Upper lobe of left lung (tissue), 4 donors: ENCODE measurements around the gene SLC26A1.

Experiments
- CTCF ChIP-seq, 6 experiments: fragments of 450-650 bp in 4 of 6; fragments of 200-600 bp in 2 of 6; sonication (generic) in 2 of 6; IDR thresholded peaks; one replicate each; pipeline ENCODE4 v1.5.1; 2016 to 2019; ENCODE audit warnings: antibody characterized with exemption in 6 of 6
- POLR2A ChIP-seq, 4 donors: fragments of 450-650 bp; IDR thresholded peaks; one replicate each; pipeline ENCODE4 v1.5.1; 2016 to 2017; ENCODE audit warnings: antibody characterized with exemption in 4 of 4, mild to moderate bottlenecking in 2 of 4

DNA sequence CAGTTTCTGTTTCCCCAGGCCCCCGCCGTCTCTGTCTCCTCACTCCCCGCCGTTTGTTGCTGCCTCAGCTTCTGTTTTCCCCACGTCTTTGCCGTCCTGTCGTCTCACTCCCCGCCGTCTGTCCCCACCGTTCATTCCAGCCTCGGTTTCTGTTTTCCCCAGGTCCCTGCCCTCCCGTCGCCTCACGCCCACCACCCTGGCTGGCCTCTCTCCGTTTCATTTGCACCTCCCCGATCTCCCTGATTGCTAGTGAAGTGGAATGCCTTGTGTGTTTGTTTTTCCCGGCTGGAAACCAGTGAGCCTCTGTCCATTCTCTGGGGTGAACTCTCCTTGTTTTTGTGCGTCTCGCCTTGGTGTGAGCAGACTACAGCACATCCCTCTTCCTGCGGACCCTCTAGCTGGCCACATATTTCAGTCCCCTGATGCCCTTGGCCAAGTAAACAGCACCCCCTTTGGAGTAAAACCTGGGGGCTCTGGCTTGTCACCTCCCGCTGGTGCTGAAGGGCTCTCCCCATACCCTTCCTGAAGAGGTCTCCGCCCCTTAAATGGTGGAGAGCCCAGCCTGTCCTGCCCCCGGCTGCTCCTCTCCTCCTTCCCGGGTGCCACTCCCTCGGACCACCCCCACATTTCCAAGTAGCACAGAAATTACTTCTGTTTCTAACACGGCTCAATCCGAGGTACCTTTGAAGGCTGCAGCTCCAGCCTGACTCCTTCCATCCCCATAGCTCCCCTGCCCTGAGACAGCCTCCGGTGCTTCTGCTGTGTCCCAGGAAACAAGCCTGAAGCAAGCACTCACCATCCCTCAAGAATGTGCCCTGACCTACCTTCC lies 47.7 kb downstream of the SLC26A1 start:
- TF ChIP-seq CTCF (IDR thresholded peaks at IDR 0.05) = no peak
- no peak for TF ChIP-seq POLR2A (IDR thresholded peaks at IDR 0.05)
